Upper lobe of left lung (tissue), 4 donors: ENCODE results near the gene SPEF2.

Source experiments
- CTCF ChIP-seq, 6 experiments: fragments of 450-650 bp in 4 of 6; fragments of 200-600 bp in 2 of 6; sonication (generic) in 2 of 6; IDR thresholded peaks; one replicate each; pipeline ENCODE4 v1.5.1; 2016 to 2019; ENCODE audit warnings: antibody characterized with exemption in 6 of 6
- POLR2A ChIP-seq, 4 donors: fragments of 450-650 bp; IDR thresholded peaks; one replicate each; pipeline ENCODE4 v1.5.1; 2016 to 2017; ENCODE audit warnings: antibody characterized with exemption in 4 of 4, mild to moderate bottlenecking in 2 of 4

DNA sequence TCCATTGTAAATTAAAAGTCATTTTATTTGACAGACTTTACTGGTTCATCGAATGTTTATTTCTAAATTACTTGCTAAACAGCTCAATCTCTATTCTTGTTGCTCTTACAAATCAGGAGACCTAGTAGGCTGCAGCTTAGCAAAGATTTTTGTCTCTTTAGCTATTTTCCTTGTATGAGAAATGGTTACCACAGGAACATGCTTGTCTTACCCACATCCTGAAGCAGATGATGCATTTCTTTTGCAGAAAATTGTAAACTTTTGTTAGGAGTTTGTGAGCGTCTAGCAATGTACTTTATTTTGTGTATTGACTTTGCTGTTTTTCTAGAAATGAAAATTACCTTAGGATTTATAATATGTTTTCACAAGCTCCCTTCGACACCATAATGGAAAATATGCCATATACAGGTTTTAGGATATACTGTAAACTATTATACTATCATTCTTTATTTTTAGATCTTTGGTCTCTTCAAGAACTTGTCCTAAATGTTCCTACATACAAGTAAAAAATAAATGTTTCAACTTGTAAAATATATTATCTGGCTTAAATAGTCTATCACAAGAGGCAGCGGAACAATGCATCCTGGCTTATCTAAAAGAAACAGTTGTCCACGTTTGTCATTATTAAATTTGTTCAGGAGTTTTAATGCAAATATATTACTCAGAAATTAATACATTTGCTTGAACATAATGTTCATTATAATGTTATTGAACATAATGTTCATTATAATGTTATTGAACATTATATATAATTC, 54.1 kb downstream of the SPEF2 start:
- TF ChIP-seq POLR2A (IDR thresholded peaks at IDR 0.05) (no peak), CTCF (IDR thresholded peaks at IDR 0.05) (no peak)
